WI38 (cell line): ENCODE measurements around the gene PLVAP.

Source experiments
- H3K4me3 ChIP-seq: 2 replicates; pipeline ENCODE4 v1.5.1; 2011; ENCODE audit warnings: low read depth, mild to moderate bottlenecking, control low read depth, low read length
- CTCF ChIP-seq: IDR thresholded peaks from 2 replicates; pipeline ENCODE4 v1.5.1; 2012; ENCODE audit warnings: low read depth, mild to moderate bottlenecking, control low read depth, low read length

The PLVAP gene

GRCh38 chr19:17323964-17324332 lies 53.2 kb downstream of the PLVAP start:
- TF ChIP-seq CTCF: no peak
- H3K4me3 ChIP-seq: no peak overlapping the region

GRCh38 chr19:17323300-17323963 lies 53.7 kb downstream of the PLVAP start:
- H3K4me3 ChIP-seq: no peak overlapping the region
- no peak for TF ChIP-seq CTCF

GRCh38 chr19:17322854-17323253 lies 54.3 kb downstream of the PLVAP start:
- H3K4me3 ChIP-seq: no peak overlapping the region
- no peak for TF ChIP-seq CTCF

GRCh38 chr19:17321655-17322489 lies 55.3 kb downstream of the PLVAP start:
- no peak for TF ChIP-seq CTCF
- no peak overlapping the region for H3K4me3 ChIP-seq

- no peak overlapping the region for H3K4me3 ChIP-seq
- no peak for TF ChIP-seq CTCF
Observed at GRCh38 chr19:17320435-17320834, 56.7 kb downstream of the PLVAP start.

- no peak for TF ChIP-seq CTCF
Observed at GRCh38 chr19:17319473-17320238, 57.5 kb downstream of the PLVAP start.

More at GRCh38 chr19:17319473-17320238, 57.5 kb downstream of the PLVAP start:
- H3K4me3 ChIP-seq: no peak overlapping the region
